Keratinocyte (primary cell): ENCODE results near the gene YTHDF2. TPM values are rescaled to one million over a fixed set of nuclear protein-coding genes. Genes with fewer than 3 reads are reported as not detected.

Experiments used
- DNase-seq: peaks from one replicate; pipeline ENCODE4 v3.0.0-alpha.2; 2011; ENCODE audit warnings: low read depth, missing footprints, low spot score
- FAIRE-seq: peaks from 2 replicates; lab custom pipeline; 2011; peaks lifted over from hg19 to GRCh38; lab: Jason Lieb, UNC
- H2AFZ ChIP-seq: 2 replicates; pipeline ENCODE4 v1.6.0; 2012; ENCODE audit warnings: low read length, control low read depth, inconsistent platforms; ENCODE audit not compliant: control insufficient read depth
- H3K27ac ChIP-seq: 2 replicates; pipeline ENCODE4 v1.5.1; 2011; ENCODE audit warnings: low read length; ENCODE audit not compliant: control insufficient read depth, insufficient read depth
- H3K27me3 ChIP-seq: 3 replicates; pipeline ENCODE4 v1.6.0; 2011; ENCODE audit warnings: low read length; ENCODE audit not compliant: control insufficient read depth, insufficient read depth; ENCODE audit errors: extremely low read depth
- H3K36me3 ChIP-seq, 2 experiments: 2 replicates in 1 of 2; 3 replicates in 1 of 2; pipeline ENCODE4 v1.5.1; 2011; ENCODE audit warnings: low read length in 2 of 2, mild to moderate bottlenecking in 1 of 2; ENCODE audit not compliant: control insufficient read depth in 2 of 2, insufficient read depth in 2 of 2; ENCODE audit errors: extremely low read depth in 1 of 2
- H3K4me1 ChIP-seq: 3 replicates; pipeline ENCODE4 v1.5.1; 2011; ENCODE audit warnings: low read length; ENCODE audit not compliant: control insufficient read depth, insufficient read depth; ENCODE audit errors: extremely low read depth
- H3K4me2 ChIP-seq: 3 replicates; pipeline ENCODE4 v1.6.0; 2011; ENCODE audit warnings: low read depth, low read length; ENCODE audit not compliant: control insufficient read depth, insufficient read depth; ENCODE audit errors: extremely low read depth
- H3K4me3 ChIP-seq, 3 experiments: fragments of 200-600 bp in 1 of 3; sonication (generic) in 1 of 3; 2 replicates in 2 of 3; 3 replicates in 1 of 3; pipeline ENCODE4 v1.5.1; 2011 to 2016; ENCODE audit warnings: low read length in 3 of 3, mild to moderate bottlenecking in 3 of 3, control low read depth in 2 of 3, inconsistent platforms in 1 of 3, low read depth in 1 of 3, mixed read lengths in 1 of 3, mixed run types in 1 of 3, moderate library complexity in 1 of 3; ENCODE audit not compliant: control insufficient read depth in 2 of 3, insufficient read depth in 2 of 3; ENCODE audit errors: extremely low read depth in 1 of 3
- H3K79me2 ChIP-seq: 2 replicates; pipeline ENCODE4 v1.6.0; 2012; ENCODE audit warnings: low read length; ENCODE audit not compliant: control insufficient read depth, insufficient read depth
- H3K9ac ChIP-seq: 3 replicates; pipeline ENCODE4 v1.6.0; 2011; ENCODE audit warnings: low read length; ENCODE audit not compliant: control insufficient read depth, insufficient read depth; ENCODE audit errors: extremely low read depth
- H3K9me1 ChIP-seq: 3 replicates; pipeline ENCODE4 v1.6.0; 2011; ENCODE audit warnings: low read length; ENCODE audit not compliant: control insufficient read depth, insufficient read depth; ENCODE audit errors: extremely low read depth
- H3K9me3 ChIP-seq: 2 replicates; pipeline ENCODE4 v1.5.1; 2012; ENCODE audit warnings: low read depth, low read length; ENCODE audit not compliant: control insufficient read depth
- H4K20me1 ChIP-seq: 3 replicates; pipeline ENCODE4 v1.6.0; 2011; ENCODE audit warnings: low read length; ENCODE audit not compliant: control insufficient read depth, insufficient read depth; ENCODE audit errors: extremely low read depth
- CTCF ChIP-seq, 3 experiments: IDR thresholded peaks in 1 of 3; conservative IDR thresholded peaks in 1 of 3; optimal IDR thresholded peaks in 1 of 3; 2 replicates in 2 of 3; 3 replicates in 1 of 3; pipeline versions ENCODE3 to v1.5.1; 2011; ENCODE audit warnings: low read length in 3 of 3, mild to moderate bottlenecking in 3 of 3, moderate library complexity in 2 of 3, control low read depth in 1 of 3, inconsistent platforms in 1 of 3; ENCODE audit not compliant: insufficient read depth in 2 of 3; ENCODE audit errors: extremely low read depth in 1 of 3
- EZH2 ChIP-seq: IDR thresholded peaks from one replicate; pipeline ENCODE4 v1.6.1; 2012; ENCODE audit warnings: inconsistent platforms, mild to moderate bottlenecking, low read length, moderate library complexity
- dilution Hi-C: fragments of 300-500 bp; cut with MboI; formaldehyde crosslinking; loops from one replicate; pipeline ENCODE4 v1.7.0; 2020; ENCODE audit warnings: low sequenced_read_pairs; ENCODE audit not compliant: extremely low pct_ligation_motif_present
- polyA plus RNA-seq, 5 experiments: library from polyadenylated mRNA; depleted of rRNA in 3 of 5; stranded (reverse) in 3 of 5; stranded (forward) in 1 of 5; unstranded in 1 of 5; fragments of >200 nt; gene quantifications; 1 replicate in 1 of 5; 2 replicates in 3 of 5; 3 replicates in 1 of 5; pipeline versions ENCODE4 v1.2.1 to v1.2.3, GENCODE V29; 2011 to 2012; ENCODE audit warnings: missing spikeins in 2 of 5, low read depth in 1 of 5, low replicate concordance in 1 of 5
- small RNA-seq, 3 experiments: library from RNA; depleted of rRNA; stranded (forward); fragments of <200 nt; gene quantifications; one replicate each; pipeline ENCODE3, GENCODE V24; 2012; ENCODE audit warnings: low read depth in 3 of 3, low replicate concordance in 1 of 3; ENCODE audit not compliant: insufficient read length in 3 of 3

The YTHDF2 gene
- polyA plus RNA-seq, 1 donor (not counting 4 experiments of a cell fraction or from before 2014, with no cell fraction given) = 88.0 TPM

DNA sequence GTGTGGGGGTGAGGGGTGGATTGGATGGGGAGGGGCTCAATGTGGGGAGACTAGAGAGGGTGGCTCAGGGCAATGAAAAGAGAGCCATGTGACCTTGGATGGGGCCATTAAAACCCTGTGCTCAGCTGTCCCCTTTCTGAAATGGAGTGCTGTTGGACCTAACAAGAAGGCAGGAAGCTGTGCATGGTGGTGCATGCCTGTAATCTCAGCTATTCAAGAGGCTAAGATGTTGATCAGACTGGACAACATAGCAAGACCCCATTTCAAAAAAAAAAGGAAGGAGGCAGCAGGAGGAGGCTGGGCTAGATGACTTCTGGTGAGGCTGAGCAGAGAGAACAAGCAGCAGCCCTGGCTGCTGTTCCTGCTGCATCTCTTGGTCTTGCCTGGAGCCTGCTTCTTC, 82.3 kb downstream of the YTHDF2 start:
- Histone ChIP-seq H4K20me1 (no peaks in the 10 kb centered on the region), H3K9ac (no peak overlapping the region), H3K9me3 (no peaks in the 10 kb centered on the region), H3K4me2 (no peak overlapping the region), H3K36me3 (no peaks in the 10 kb centered on the region), H3K4me3 (no peak overlapping the region), H3K79me2 (no peaks in the 10 kb centered on the region), H3K27ac (no peak overlapping the region), H3K27me3 (peaks cover 26% of the 10 kb centered on the region), H3K9me1 (no peaks in the 10 kb centered on the region), H2AFZ (no peak overlapping the region), H3K4me1 (peaks cover under 1% of the 10 kb centered on the region)
- DNase-seq (no peak), FAIRE-seq (no peak)
- TF ChIP-seq CTCF (optimal IDR thresholded peaks at IDR 0.05 in 1 of 3, IDR thresholded peaks at IDR 0.05 in 1 of 3, conservative IDR thresholded peaks at IDR 0.05 in 1 of 3; ENCODE audit: extremely low read depth in 1 of 3, insufficient read depth in 2 of 3, low read length in 3 of 3) (no peak), EZH2 (no peak)
- dilution Hi-C loops = no loop called here

Small RNAs within 50 kb of the gene (small RNA-seq; reads per million reads assigned to genes)
- gene RF00422 = 0 reads per million in 3 experiments

Other genes with a start within 250 kb of the YTHDF2 start
- 23.8 to 45.8 TPM (median 38.6 TPM) in 3 replicates for gene RCC1, start 230.9 kb upstream of the YTHDF2 start, polyA plus RNA-seq
- 28.9 to 43.5 TPM (median 40.4 TPM) in 3 replicates for gene TRNAU1AP, start 183.9 kb upstream of the YTHDF2 start, polyA plus RNA-seq
- 0.05 to 0.27 TPM (median 0.17 TPM) in 3 replicates for gene RAB42, start 144.7 kb upstream of the YTHDF2 start, polyA plus RNA-seq
- 44.7 to 56.9 TPM (median 45.2 TPM) in 3 replicates for gene TAF12, start 93.9 kb upstream of the YTHDF2 start, polyA plus RNA-seq
- not detected in 3 replicates for gene RNU11, start 88.3 kb upstream of the YTHDF2 start, polyA plus RNA-seq
- gene GMEB1, start 68.2 kb upstream of the YTHDF2 start, polyA plus RNA-seq = 4.7 to 9.3 TPM (median 6.0 TPM) in 3 replicates
- gene OPRD1, start 75.2 kb downstream of the YTHDF2 start, polyA plus RNA-seq = not detected in 3 replicates
- 16.4 to 23.6 TPM (median 21.1 TPM) in 3 replicates for gene EPB41, start 177.6 kb downstream of the YTHDF2 start, polyA plus RNA-seq